ENCODE measurements around the gene NPDC1.

NPDC1 gene

GRCh38 chr9:137055385-137056364 is 9.7 kb upstream of the NPDC1 start:
- no peak for FAIRE-seq

DNA sequence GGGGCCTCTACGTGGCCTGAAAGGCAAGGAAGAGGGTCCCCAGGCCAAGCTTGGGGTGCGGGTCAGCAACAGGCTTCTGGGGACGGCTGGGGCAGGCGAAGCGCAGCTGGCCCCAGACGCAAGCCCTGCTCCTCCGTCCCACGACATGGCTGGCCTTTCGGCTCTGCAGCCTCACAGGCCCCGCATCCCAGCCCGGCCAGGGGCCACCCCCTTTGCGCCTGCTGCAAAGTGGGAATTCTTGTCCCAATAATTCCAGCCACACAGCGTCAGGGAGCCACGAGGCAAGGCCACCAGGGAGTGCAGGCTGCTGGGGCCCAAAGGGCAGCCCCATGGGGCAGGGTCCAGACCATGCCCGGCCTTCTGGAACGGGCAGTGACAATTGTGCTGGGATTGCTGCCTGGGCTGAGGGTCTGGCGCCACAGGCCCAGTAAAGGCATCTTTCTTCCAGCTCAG is 9.0 kb upstream of the NPDC1 start:
- FAIRE-seq: no peak

DNA sequence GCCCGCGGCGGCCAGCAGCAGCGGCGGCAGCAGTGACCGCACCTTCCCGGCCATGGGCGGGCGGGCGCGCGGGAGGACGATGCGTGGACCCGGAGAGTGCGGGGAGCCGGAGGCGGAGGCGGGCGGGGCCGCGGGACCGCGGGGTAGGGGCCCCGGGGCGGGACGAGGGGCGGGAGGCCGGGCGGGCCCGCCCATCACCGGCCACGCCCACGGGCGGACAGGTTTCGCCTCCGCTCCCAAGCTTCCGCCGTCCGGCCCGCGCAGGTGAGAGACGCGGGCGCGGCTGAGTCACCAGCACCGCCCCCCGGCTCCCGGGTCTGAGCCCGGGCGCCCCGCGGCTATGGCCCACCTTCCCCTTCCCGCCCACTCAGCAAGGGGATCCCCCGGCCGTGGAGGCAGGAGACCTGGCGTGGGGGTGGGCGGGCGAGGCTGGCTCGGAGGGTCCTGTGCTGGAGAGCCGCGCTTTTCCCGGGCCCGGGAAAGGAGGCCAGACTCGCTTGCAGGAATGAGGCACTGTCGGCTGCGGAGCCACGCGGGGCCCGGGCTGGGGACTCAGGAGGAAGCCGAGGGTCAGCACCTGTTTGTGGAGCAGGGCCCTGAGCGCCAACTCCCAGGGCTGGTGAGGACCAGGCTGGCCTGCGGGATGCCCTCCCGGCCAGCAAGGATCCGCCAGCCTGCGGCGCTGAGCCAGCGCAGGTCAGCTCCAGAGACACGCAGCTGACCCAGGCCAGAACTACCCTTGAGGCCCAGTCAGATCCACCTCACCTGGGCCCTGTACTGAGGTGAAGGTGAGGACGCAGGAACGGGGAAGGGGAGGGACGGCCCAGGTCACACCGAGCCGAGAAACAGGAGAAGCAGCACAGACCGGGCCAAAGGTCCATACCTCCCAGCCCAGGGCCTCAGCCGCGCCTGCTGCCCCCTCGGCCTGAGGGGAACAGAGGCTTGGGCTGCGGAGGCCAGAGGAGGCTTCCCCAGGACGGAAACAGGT is 8.3 kb upstream of the NPDC1 start, which contains the start of gene ENTPD2:
ENTPD2 (minus strand) TSS at position 118 of the 988 bp plus-strand sequence; CDS start at position 54, 64 bp downstream.
- FAIRE-seq: no peak

DNA sequence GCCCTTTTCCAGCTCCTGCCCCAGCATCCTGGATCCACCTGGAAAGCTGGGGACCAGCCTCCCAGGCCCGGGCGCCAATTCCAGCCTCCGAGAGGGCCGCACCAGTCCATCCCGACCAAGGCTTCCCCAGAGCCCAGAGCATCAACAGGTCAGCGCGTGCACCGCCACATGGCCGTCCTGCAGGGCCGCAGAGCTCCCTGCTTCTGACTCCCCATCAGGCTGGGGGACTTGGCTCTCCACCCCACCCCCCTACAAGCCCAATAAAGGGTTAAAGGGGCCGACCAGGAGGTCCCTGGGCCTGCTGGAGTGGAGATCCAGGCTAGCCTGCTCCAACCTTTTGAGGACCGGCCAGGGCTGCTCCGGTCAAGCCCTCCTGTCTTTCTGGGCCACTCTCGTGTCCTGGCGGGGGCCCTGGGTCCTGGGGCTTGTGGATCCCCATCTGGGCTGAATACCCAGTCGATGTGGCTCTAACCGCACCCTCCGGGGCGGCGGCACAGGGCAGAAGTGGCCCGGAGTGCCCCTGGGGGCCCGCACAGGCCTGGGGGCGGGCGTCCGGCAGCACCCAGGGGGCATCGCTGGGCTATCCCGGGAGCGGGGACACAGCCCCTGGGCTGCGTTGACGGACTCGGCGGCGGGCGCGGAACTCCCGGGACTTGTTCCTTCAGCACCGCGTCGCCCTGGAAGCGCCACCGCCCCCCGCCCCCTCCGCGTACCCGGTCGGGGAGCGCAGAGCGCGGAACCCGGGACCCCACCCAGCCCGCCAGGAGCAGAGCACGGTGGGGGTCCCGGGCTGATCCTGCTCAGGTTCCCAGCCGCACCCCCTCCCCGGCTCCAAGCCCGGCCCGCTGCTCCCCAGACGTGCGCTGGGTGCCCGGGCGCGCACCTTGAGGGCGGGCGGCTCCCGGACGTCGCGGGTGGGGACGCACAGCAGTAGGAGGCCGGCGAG is 7.3 kb upstream of the NPDC1 start:
- FAIRE-seq: no peak

DNA sequence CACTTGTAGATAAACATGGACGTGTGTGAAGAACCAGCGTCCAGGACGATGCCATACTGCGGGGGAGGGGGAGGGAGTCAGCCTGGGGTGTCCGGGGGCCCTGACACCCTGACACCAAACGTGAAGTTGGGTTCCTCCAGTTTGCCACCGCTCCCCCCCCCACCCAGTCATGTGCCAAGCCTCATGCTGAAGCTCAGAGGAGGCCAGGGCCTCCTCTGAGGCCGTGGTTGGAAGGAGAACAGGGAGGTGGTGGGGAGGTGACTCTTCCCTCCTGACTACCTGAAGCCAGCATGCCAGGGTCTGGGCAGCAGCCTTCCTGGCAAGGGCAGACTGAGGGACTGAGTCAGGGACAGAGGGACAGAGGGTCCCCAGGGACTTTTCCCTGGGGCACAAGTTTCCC is 6.3 kb upstream of the NPDC1 start:
- no peak for FAIRE-seq

- no peak for FAIRE-seq
These were observed 5.3 kb upstream of the NPDC1 start for GRCh38 chr9:137051145-137051724.

DNA sequence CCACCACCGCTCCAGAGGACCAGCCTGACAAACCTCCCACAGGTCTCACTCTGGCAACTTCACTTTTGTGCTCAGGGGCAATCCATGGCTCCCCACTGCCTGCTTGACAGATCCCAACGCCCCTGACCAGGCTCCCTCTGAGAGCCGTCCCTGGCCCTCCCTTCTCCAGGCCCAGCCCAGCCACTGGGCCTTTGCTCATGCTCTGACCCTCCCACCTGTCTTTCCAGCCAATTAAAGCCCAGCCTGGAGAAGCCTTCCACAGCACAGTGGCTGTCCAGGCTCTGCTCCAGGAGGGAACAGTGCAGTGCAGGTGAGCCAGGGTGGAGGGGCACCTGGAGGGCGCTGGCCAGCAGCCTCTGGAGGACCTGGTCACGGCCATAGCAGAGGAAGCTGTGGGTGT is 4.6 kb upstream of the NPDC1 start:
- FAIRE-seq: no peak

DNA sequence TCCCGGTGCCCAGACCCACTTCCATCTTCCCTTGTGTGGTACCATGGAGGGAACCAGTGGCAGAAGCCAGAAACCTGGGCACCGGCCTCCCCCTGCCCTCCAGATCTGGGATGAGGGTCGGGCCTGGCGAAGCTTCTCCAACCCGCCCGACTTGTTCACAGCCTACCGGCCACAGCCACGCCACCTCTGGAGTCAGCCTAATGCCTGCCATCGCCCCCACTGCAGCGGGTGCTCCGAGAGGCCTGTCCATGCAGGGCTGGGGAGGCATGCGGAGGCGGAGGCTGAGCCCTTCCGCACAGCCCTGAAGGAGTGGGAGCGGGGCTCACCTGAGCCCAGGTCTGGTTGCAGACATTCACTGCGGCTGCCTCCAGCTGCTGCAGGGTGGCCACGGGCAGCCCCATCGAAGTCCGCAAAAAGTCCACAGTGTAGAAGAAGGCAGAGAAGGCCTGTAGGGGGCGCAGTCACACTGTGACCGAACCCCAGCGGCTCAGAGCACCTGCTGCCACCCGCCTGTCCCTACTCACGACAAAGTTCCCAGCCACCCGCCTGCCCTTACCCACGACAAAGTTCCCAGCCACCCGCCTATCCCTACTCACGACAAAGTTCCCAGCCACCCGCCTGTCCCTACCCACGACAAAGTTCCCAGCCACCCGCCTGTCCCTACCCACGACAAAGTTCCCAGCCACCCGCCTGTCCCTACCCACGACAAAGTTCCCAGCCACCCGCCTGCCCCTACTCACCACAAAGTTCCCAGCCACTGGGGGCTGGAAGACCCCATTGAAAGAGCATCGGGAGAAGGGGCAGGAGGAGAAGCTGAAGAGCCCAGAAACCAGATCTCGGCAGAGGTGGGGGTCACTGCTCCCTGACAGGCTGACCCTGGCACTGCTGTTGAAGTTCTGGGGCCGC is 3.8 kb upstream of the NPDC1 start:
- no peak for FAIRE-seq

- FAIRE-seq: no peak
These were observed 2.9 kb upstream of the NPDC1 start for GRCh38 chr9:137048655-137049543.

- FAIRE-seq: no peak
These were observed 486 bp downstream of the NPDC1 start for GRCh38 chr9:137045294-137046087.

- no peak for FAIRE-seq
These were observed 1.3 kb downstream of the NPDC1 start for GRCh38 chr9:137044502-137045177.

DNA sequence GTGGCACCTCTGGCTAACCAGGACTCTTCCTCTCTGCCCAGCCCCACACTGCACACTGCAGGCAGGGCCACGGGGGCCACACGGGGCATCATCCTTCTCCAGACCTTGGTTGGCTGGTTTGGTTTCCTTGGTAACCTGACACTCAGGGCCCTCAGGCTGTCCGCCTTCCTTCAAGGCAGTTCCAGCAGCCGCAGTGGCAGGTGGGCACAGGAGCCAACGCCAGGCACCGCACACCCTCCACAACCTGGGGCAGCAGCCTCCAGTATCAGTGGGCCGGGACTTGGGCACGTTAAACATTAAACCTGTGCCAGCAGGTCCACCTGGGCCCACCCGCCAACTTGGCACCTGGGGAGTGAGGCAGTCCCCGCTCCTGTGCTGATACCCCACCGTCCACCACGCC is 1.9 kb downstream of the NPDC1 start:
- FAIRE-seq: no peak

DNA sequence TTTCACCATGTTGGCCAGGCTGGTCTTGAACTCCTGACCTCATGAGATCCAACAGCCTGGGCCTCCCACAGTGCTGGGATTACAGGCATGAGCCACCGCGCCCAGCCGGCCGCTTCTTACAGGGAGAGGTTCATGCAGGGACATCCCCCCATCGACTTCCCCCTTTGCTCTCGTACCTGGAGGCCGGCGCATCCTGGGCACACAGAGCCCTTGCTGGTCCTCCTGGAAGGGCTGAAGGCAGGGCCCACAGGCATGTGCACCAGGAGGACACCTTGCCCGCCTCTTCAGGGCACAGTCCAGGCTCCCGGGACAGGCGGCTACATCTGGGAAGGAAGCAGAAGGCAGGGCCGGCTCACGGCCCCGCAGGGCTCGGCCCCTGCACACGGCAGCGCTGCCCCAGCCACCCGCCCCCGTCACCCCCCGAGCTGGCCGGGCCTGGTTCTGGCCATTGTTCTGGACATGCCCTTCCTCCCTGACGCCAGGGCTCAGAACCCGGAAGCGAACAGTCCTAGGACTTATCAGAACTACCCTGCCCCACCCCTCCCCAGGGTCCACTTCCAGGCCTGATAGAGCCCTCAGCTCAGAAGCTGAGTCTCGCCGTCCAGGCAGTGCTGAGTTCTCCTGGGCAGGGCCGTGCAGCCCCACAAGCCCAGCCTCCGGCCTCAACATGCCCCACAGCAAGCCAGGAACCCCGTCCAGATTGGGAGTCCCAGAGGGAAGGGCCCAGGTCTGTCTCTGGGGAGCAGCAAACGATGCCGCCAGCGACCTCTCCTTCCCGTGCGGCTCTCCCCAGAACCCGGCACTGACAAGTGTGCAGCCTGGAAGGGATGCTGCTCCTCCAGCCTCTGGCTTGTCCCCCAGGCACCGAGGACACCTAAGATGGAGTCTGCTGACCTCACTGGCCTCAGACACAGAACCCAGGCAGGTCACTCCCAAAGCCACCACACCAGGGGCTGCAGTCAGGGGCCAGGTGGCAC is 2.9 kb downstream of the NPDC1 start:
- no peak for FAIRE-seq

DNA sequence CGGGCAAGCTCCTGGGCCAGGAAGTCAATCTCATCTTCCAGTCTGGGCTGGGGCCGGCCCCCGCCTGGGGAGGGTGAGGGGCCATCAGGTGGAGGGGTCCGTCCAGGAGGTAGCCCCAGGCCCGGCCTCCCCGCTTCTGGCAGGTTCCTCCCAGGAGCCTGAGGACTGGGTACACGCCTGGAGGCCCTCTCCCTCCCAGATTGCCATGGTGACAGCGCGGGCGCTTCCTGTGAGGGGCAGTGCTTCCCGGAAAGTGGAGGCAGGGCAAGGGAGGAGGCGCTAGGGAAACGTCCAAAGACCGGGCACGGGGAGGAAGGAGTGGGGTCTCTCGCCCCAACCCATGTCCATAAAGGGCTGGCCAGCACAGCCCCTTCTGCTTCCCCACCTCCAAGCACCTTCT is 4.9 kb downstream of the NPDC1 start:
- FAIRE-seq: no peak

DNA sequence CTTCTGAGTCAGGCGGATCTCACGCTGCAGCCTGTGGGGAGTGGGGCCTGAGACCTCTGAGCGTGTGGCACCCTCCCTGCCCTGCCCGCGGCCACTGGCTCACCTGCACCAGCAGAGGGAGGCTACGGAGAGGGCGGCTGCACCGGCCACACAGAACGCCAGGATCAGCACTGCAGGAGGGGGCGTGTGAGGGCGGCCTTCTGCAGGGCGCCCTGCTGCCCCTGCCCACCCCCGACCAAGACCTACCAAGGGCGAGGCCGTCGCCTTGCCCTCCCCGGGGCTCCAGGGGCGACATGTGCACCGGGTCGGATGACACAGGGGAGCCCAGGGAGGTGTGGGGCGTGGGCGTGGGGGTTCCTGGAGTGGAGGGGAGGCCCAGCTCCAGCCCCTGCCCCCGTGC is 5.4 kb downstream of the NPDC1 start:
- no peak for FAIRE-seq

- no peak for FAIRE-seq
These were observed 6.2 kb downstream of the NPDC1 start for GRCh38 chr9:137039611-137040366.

Data from G401.6 (cell line).